Panc1 (cell line): ENCODE measurements around the gene CCDC8.

ENCODE experiments used
- POLR2AphosphoS5 ChIP-seq: IDR thresholded peaks from 2 replicates; pipeline ENCODE4 v1.6.1; 2012; ENCODE audit warnings: mild to moderate bottlenecking, low read depth, low read length, moderate library complexity
- SIN3A ChIP-seq: IDR thresholded peaks from 2 replicates; pipeline ENCODE4 v1.6.1; 2012; ENCODE audit warnings: low read depth, mild to moderate bottlenecking, low read length, moderate library complexity, borderline replicate concordance; ENCODE audit not compliant: insufficient read depth
- TCF7L2 ChIP-seq: IDR thresholded peaks from 2 replicates; pipeline ENCODE4 v1.6.1; 2011; ENCODE audit warnings: mild to moderate bottlenecking, low read depth, low read length, inconsistent platforms
- TF ChIP-seq, protein P1 (sequence below), 2 experiments: IDR thresholded peaks; 2 replicates each; pipeline ENCODE4 v1.6.1; 2011 to 2012; ENCODE audit warnings: low read depth in 2 of 2, control low read depth in 1 of 2, low read length in 1 of 2, mild to moderate bottlenecking in 1 of 2, moderate library complexity in 1 of 2; ENCODE audit not compliant: insufficient read depth in 1 of 2
- TF ChIP-seq, protein P2 (sequence below): fragments of 450-650 bp; IDR thresholded peaks from 2 replicates; pipeline ENCODE4 v1.5.1; 2017; ENCODE audit warnings: mild to moderate bottlenecking

DNA sequence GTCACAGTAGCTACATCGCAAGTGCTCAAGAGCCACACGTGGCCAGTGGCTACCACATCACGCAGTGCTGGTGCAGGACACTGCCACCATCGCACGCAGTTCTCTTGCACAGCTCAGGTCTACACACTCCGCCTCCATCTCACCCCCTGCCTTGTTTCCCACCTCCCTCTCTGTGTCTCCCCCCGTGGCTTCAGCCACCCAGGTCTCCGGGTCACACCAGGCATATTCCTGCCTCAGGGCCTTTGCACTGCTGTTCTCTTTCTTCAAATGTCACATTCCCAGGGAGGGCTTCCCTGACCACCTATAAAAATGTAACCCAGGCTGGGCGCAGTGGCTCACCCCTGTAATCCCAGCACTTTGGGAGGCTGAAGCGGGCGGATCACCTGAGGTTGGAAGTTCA, 10.6 kb downstream of the CCDC8 start:
- TF ChIP-seq, protein P1, sequence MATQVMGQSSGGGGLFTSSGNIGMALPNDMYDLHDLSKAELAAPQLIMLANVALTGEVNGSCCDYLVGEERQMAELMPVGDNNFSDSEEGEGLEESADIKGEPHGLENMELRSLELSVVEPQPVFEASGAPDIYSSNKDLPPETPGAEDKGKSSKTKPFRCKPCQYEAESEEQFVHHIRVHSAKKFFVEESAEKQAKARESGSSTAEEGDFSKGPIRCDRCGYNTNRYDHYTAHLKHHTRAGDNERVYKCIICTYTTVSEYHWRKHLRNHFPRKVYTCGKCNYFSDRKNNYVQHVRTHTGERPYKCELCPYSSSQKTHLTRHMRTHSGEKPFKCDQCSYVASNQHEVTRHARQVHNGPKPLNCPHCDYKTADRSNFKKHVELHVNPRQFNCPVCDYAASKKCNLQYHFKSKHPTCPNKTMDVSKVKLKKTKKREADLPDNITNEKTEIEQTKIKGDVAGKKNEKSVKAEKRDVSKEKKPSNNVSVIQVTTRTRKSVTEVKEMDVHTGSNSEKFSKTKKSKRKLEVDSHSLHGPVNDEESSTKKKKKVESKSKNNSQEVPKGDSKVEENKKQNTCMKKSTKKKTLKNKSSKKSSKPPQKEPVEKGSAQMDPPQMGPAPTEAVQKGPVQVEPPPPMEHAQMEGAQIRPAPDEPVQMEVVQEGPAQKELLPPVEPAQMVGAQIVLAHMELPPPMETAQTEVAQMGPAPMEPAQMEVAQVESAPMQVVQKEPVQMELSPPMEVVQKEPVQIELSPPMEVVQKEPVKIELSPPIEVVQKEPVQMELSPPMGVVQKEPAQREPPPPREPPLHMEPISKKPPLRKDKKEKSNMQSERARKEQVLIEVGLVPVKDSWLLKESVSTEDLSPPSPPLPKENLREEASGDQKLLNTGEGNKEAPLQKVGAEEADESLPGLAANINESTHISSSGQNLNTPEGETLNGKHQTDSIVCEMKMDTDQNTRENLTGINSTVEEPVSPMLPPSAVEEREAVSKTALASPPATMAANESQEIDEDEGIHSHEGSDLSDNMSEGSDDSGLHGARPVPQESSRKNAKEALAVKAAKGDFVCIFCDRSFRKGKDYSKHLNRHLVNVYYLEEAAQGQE (IDR thresholded peaks at IDR 0.05; ENCODE audit: insufficient read depth in 1 of 2, low read depth in 2 of 2, low read length in 1 of 2): no peak
- TF ChIP-seq, protein P2, sequence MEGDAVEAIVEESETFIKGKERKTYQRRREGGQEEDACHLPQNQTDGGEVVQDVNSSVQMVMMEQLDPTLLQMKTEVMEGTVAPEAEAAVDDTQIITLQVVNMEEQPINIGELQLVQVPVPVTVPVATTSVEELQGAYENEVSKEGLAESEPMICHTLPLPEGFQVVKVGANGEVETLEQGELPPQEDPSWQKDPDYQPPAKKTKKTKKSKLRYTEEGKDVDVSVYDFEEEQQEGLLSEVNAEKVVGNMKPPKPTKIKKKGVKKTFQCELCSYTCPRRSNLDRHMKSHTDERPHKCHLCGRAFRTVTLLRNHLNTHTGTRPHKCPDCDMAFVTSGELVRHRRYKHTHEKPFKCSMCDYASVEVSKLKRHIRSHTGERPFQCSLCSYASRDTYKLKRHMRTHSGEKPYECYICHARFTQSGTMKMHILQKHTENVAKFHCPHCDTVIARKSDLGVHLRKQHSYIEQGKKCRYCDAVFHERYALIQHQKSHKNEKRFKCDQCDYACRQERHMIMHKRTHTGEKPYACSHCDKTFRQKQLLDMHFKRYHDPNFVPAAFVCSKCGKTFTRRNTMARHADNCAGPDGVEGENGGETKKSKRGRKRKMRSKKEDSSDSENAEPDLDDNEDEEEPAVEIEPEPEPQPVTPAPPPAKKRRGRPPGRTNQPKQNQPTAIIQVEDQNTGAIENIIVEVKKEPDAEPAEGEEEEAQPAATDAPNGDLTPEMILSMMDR: no peak
- TF ChIP-seq SIN3A: no peak
- TF ChIP-seq POLR2AphosphoS5: no peak
- TF ChIP-seq TCF7L2: no peak
